Measurements from ENCODE around the gene MTMR3. TPM values are rescaled to one million over a fixed set of nuclear protein-coding genes. Genes with fewer than 3 reads are reported as not detected.

The MTMR3 gene
- total RNA-seq, 1 experiment from 2014 or later, result 27.0 TPM

GRCh38 chr22:30064172-30064571 lies 181.2 kb downstream of the MTMR3 start:
- CTCF ChIA-PET, result no interaction called here
- Histone ChIP-seq H3K36me3 (ENCODE audit: control insufficient read depth in 1 of 2, insufficient read depth in 2 of 2, low read length in 2 of 2) (no peaks in the 10 kb centered on the region), H3K4me2 (ENCODE audit: low read length) (no peak overlapping the region), H4K20me1 (ENCODE audit: insufficient read depth) (no peaks in the 10 kb centered on the region), H2AFZ (ENCODE audit: low read depth, low read length, poor library complexity, severe bottlenecking) (no peak overlapping the region), H3K9me2 (ENCODE audit: insufficient read depth) (no peaks in the 10 kb centered on the region), H3K27me3 (ENCODE audit: insufficient read depth, low read length) (no peaks in the 10 kb centered on the region), H3K27ac (ENCODE audit: low read depth, low read length) (no peak overlapping the region), H3K9me3 (ENCODE audit: control insufficient read depth in 1 of 2, insufficient read depth in 1 of 2, low read depth in 1 of 2, low read length in 2 of 2) (no peaks in the 10 kb centered on the region), H3K4me1 (ENCODE audit: control insufficient read depth in 1 of 2, insufficient read depth in 2 of 2, low read length in 2 of 2) (no peaks in the 10 kb centered on the region), H3K9ac (ENCODE audit: low read length) (no peak overlapping the region), H3K4me3 (replicated peaks in 1 of 2; ENCODE audit: low read depth in 1 of 2, low read length in 2 of 2) (no peak overlapping the region), H3K79me2 (ENCODE audit: insufficient read depth, low read length) (no peaks in the 10 kb centered on the region)
- TF ChIP-seq REST (IDR thresholded peaks at IDR 0.05; ENCODE audit: low read depth) (no peak), ZBTB33 (IDR thresholded peaks at IDR 0.05; ENCODE audit: extremely low read depth, insufficient replicate concordance, low read length) (no peak)
- intact Hi-C loops (cut with micrococcal nuclease), result no loop called here
- no TSS peak for BruUV-seq (replicated peaks)
- DNase-seq (ENCODE audit: low read depth, low spot score) (no peak), ATAC-seq (no peak)
- POLR2A ChIA-PET, result no interaction called here
- RAD21 ChIA-PET (ENCODE audit: low non-redundant PET in 1 of 2, low total read pairs in 2 of 2, uncharacterized antibody in 2 of 2, unreplicated experiment in 2 of 2), result no interaction called here

GRCh38 chr22:30073743-30074142 lies 190.8 kb downstream of the MTMR3 start:
- no peak overlapping the region for H2AFZ ChIP-seq (ENCODE audit: low read depth, low read length, poor library complexity, severe bottlenecking)
- ATAC-seq (no peak), DNase-seq (ENCODE audit: low read depth, low spot score) (no peak)
- H3K9me2 ChIP-seq (ENCODE audit: insufficient read depth), result no peaks in the 10 kb centered on the region
- H3K27ac ChIP-seq (ENCODE audit: low read depth, low read length), result no peak overlapping the region
- H3K79me2 ChIP-seq (ENCODE audit: insufficient read depth, low read length), result no peaks in the 10 kb centered on the region
- ChIA-PET POLR2A (no interaction called here), CTCF (no interaction called here), RAD21 (ENCODE audit: low non-redundant PET in 1 of 2, low total read pairs in 2 of 2, uncharacterized antibody in 2 of 2, unreplicated experiment in 2 of 2) (no interaction called here)
- intact Hi-C loops (cut with micrococcal nuclease), result no loop called here
- H3K36me3 ChIP-seq (ENCODE audit: control insufficient read depth in 1 of 2, insufficient read depth in 2 of 2, low read length in 2 of 2), result no peaks in the 10 kb centered on the region
- peaks cover 21% of the 10 kb centered on the region for H3K27me3 ChIP-seq (ENCODE audit: insufficient read depth, low read length)
- no peaks in the 10 kb centered on the region for H4K20me1 ChIP-seq (ENCODE audit: insufficient read depth)
- no peak overlapping the region for H3K9ac ChIP-seq (ENCODE audit: low read length)
- BruUV-seq (replicated peaks), result no TSS peak
- H3K9me3 ChIP-seq (ENCODE audit: control insufficient read depth in 1 of 2, insufficient read depth in 1 of 2, low read depth in 1 of 2, low read length in 2 of 2), result no peaks in the 10 kb centered on the region; a peak in 1 of 4 replicates
- H3K4me1 ChIP-seq (ENCODE audit: control insufficient read depth in 1 of 2, insufficient read depth in 2 of 2, low read length in 2 of 2), result no peaks in the 10 kb centered on the region
- H3K4me2 ChIP-seq (ENCODE audit: low read length), result no peak overlapping the region
- no peak overlapping the region for H3K4me3 ChIP-seq (replicated peaks in 1 of 2; ENCODE audit: low read depth in 1 of 2, low read length in 2 of 2)
- TF ChIP-seq CEBPB (IDR thresholded peaks at IDR 0.05; ENCODE audit: low read depth) (no peak), EZH2phosphoT487 (IDR thresholded peaks at IDR 0.05; ENCODE audit: borderline replicate concordance) (no peak), JUND (IDR thresholded peaks at IDR 0.05) (no peak), SRF (IDR thresholded peaks at IDR 0.05; ENCODE audit: low read depth) (no peak), ELF1 (IDR thresholded peaks at IDR 0.05; ENCODE audit: borderline replicate concordance, low read depth) (no peak), POLR2AphosphoS5 (IDR thresholded peaks at IDR 0.05; ENCODE audit: low read depth, low read length) (no peak), ZNF274 (IDR thresholded peaks at IDR 0.05; ENCODE audit: low read depth, low read length) (no peak), REST (IDR thresholded peaks at IDR 0.05; ENCODE audit: low read depth) (no peak), MAX (IDR thresholded peaks at IDR 0.05) (no peak), ZFX (IDR thresholded peaks at IDR 0.05) (no peak)

Data from HCT116 (cell line).